ENCODE results near the gene CC2D1B.
A peak's percentile ranks its signal among the peaks of the same experiment; 100 is the strongest.
"Not testable (repeated sequence)": the region's sequence is repeated elsewhere in the genome, so short reads cannot be mapped to it uniquely, and the experiment has no call there.

CC2D1B gene

GRCh38 chr1:52365746-52366516, at the start of gene CC2D1B:
Gene CC2D1B (minus strand): TSS chr1:52366205. CDS start chr1:52364620, 1,585 bp downstream.
- DNase-seq (ENCODE audit: low read depth, low spot score) = peak; percentile 94

- DNase-seq (ENCODE audit: low read depth, low spot score) = no peak
Measured at GRCh38 chr1:52414942-52415341, 48.9 kb upstream of the CC2D1B start.

GRCh38 chr1:52413410-52413989, 47.5 kb upstream of the CC2D1B start:
- DNase-seq (ENCODE audit: low read depth, low spot score) = no peak

- no peak for DNase-seq (ENCODE audit: low read depth, low spot score)
Measured at GRCh38 chr1:52404975-52405338, 39.0 kb upstream of the CC2D1B start.

GRCh38 chr1:52404116-52404974, 38.3 kb upstream of the CC2D1B start, which contains the start of the genes ORC1 and PRPF38A:
Gene ORC1 (minus strand): TSS chr1:52404423. CDS start chr1:52402223, 2,200 bp downstream.
Gene PRPF38A (plus strand): TSS chr1:52404602. CDS start chr1:52404750, 148 bp downstream.
- DNase-seq (ENCODE audit: low read depth, low spot score) = peak; percentile 89

- peak; percentile 25 for DNase-seq (ENCODE audit: low read depth, low spot score)
Measured at GRCh38 chr1:52403566-52404115, 37.6 kb upstream of the CC2D1B start.

- no peak for DNase-seq (ENCODE audit: low read depth, low spot score)
Measured at GRCh38 chr1:52402860-52403240, 36.8 kb upstream of the CC2D1B start.

GRCh38 chr1:52400131-52400530, 34.1 kb upstream of the CC2D1B start:
- DNase-seq (ENCODE audit: low read depth, low spot score) = no peak

GRCh38 chr1:52399629-52400028, 33.6 kb upstream of the CC2D1B start:
- no peak for DNase-seq (ENCODE audit: low read depth, low spot score)

- no peak for DNase-seq (ENCODE audit: low read depth, low spot score)
Measured at GRCh38 chr1:52393174-52393573, 27.2 kb upstream of the CC2D1B start.

- DNase-seq (ENCODE audit: low read depth, low spot score) = no peak
Measured at GRCh38 chr1:52386458-52386857, 20.5 kb upstream of the CC2D1B start.

- DNase-seq (ENCODE audit: low read depth, low spot score) = no peak
Measured at GRCh38 chr1:52385376-52385775, 19.4 kb upstream of the CC2D1B start.

GRCh38 chr1:52369851-52370250, 3.8 kb upstream of the CC2D1B start:
- DNase-seq (ENCODE audit: low read depth, low spot score) = not testable (repeated sequence)

GRCh38 chr1:52368383-52369172, 2.6 kb upstream of the CC2D1B start:
- DNase-seq (ENCODE audit: low read depth, low spot score) = no peak

GRCh38 chr1:52367272-52367671, 1.3 kb upstream of the CC2D1B start:
- no peak for DNase-seq (ENCODE audit: low read depth, low spot score)

GRCh38 chr1:52366517-52366827, 467 bp upstream of the CC2D1B start:
- no peak for DNase-seq (ENCODE audit: low read depth, low spot score)

GRCh38 chr1:52365071-52365745, 797 bp downstream of the CC2D1B start:
- no peak for DNase-seq (ENCODE audit: low read depth, low spot score)

- DNase-seq (ENCODE audit: low read depth, low spot score) = no peak
Measured at GRCh38 chr1:52364235-52364839, 1.7 kb downstream of the CC2D1B start.

GRCh38 chr1:52360595-52360968, 5.4 kb downstream of the CC2D1B start:
- DNase-seq (ENCODE audit: low read depth, low spot score) = no peak
